AG08395 (cell line): ENCODE results near the gene KRT80.

Source experiments
- DNase-seq: peaks from one replicate; pipeline ENCODE4 v3.0.0; 2012; ENCODE audit warnings: mixed read lengths, low spot score

The KRT80 gene

GRCh38 chr12:52228931-52229330 lies 37.1 kb upstream of the KRT80 start:
- no peak for DNase-seq

GRCh38 chr12:52228366-52228765 lies 36.6 kb upstream of the KRT80 start:
- DNase-seq: no peak

- no peak for DNase-seq
These were observed 35.9 kb upstream of the KRT80 start for GRCh38 chr12:52227606-52228166.

GRCh38 chr12:52226446-52226845 lies 34.6 kb upstream of the KRT80 start:
- DNase-seq: no peak

- no peak for DNase-seq
These were observed 33.9 kb upstream of the KRT80 start for GRCh38 chr12:52225752-52226151.

GRCh38 chr12:52224151-52224550 lies 32.3 kb upstream of the KRT80 start:
- no peak for DNase-seq

GRCh38 chr12:52223406-52224039 lies 31.7 kb upstream of the KRT80 start:
- DNase-seq: no peak

- no peak for DNase-seq
These were observed 30.9 kb upstream of the KRT80 start for GRCh38 chr12:52222692-52223091.

- no peak for DNase-seq
These were observed 30.2 kb upstream of the KRT80 start for GRCh38 chr12:52221912-52222457.

- no peak for DNase-seq
These were observed 29.4 kb upstream of the KRT80 start for GRCh38 chr12:52221070-52221781.

- DNase-seq: no peak
These were observed 28.7 kb upstream of the KRT80 start for GRCh38 chr12:52220477-52220876.

GRCh38 chr12:52218001-52218400 lies 26.2 kb upstream of the KRT80 start:
- no peak for DNase-seq

- DNase-seq: no peak
These were observed 25.4 kb upstream of the KRT80 start for GRCh38 chr12:52217223-52217622.

- DNase-seq: no peak
These were observed 25.0 kb upstream of the KRT80 start for GRCh38 chr12:52216807-52217206.

- DNase-seq: no peak
These were observed 24.3 kb upstream of the KRT80 start for GRCh38 chr12:52216100-52216499.

GRCh38 chr12:52215587-52216031 lies 23.8 kb upstream of the KRT80 start:
- DNase-seq: no peak

- no peak for DNase-seq
These were observed 22.6 kb upstream of the KRT80 start for GRCh38 chr12:52214421-52214802.

GRCh38 chr12:52213564-52214420 lies 22.0 kb upstream of the KRT80 start:
- DNase-seq: peak; percentile 91

- DNase-seq: no peak
These were observed 21.1 kb upstream of the KRT80 start for GRCh38 chr12:52212701-52213563.

- no peak for DNase-seq
These were observed 20.1 kb upstream of the KRT80 start for GRCh38 chr12:52211716-52212585.
